IMR-90 (cell line): ENCODE results near the gene ROBO1. TPM values are rescaled to one million over a fixed set of nuclear protein-coding genes. Genes with fewer than 3 reads are reported as not detected.

Experiments used
- ATAC-seq: fragments of 200-7000 bp; cut with Tn5 transposase; 2 replicates; pipeline ENCODE4 v1.9.1; 2020; ENCODE audit warnings: low read depth, mild to moderate bottlenecking, moderate library complexity
- BruUV-seq: library from RNA; stranded (reverse); fragments of 400-500 nt; replicated peaks from 2 replicates; lab custom pipeline; 2021; lab: Mats Ljungman, UMichigan
- CTCF ChIA-PET: fragments of 300-600 bp; formaldehyde crosslinking; extraction: SDS; loops from one replicate; lab custom pipeline; 2021; ENCODE audit warnings: antibody characterized with exemption; lab: Yijun Ruan, JAX
- POLR2A ChIA-PET: fragments of 300-600 bp; sonication (Branson Sonifier 250); formaldehyde crosslinking; loops from one replicate; lab custom pipeline; 2022; ENCODE audit warnings: antibody characterized with exemption; ENCODE audit not compliant: unreplicated experiment; lab: Charles Lee
- DNase-seq: peaks from one replicate; pipeline ENCODE4 v3.0.0; 2013
- H2AFZ ChIP-seq: replicated peaks from 2 replicates; pipeline ENCODE3; 2013; ENCODE audit warnings: low read length, mild to moderate bottlenecking; ENCODE audit not compliant: poor library complexity
- H2AK5ac ChIP-seq: 2 replicates; pipeline ENCODE4 v1.6.1; 2013; ENCODE audit warnings: low read depth, low read length, inconsistent platforms
- H2AK9ac ChIP-seq: replicated peaks from 2 replicates; pipeline ENCODE3; 2013; ENCODE audit warnings: mild to moderate bottlenecking, low read depth, low read length, moderate library complexity; ENCODE audit not compliant: poor library complexity
- H2BK120ac ChIP-seq: 2 replicates; pipeline ENCODE4 v1.6.1; 2013; ENCODE audit warnings: low read depth, low read length, inconsistent platforms
- H2BK15ac ChIP-seq: 3 replicates; pipeline ENCODE4 v1.6.1; 2013; ENCODE audit warnings: low read depth, low read length, inconsistent platforms
- H2BK20ac ChIP-seq: 2 replicates; pipeline ENCODE4 v1.6.1; 2013; ENCODE audit warnings: low read depth, mild to moderate bottlenecking, inconsistent platforms, low read length, moderate library complexity
- H2BK5ac ChIP-seq: 2 replicates; pipeline ENCODE4 v1.6.1; 2013; ENCODE audit warnings: mild to moderate bottlenecking, low read depth, low read length, inconsistent platforms; ENCODE audit not compliant: poor library complexity, severe bottlenecking
- H3K14ac ChIP-seq: replicated peaks from 2 replicates; pipeline ENCODE4 v1.6.1; 2013; ENCODE audit warnings: low read depth, low read length, inconsistent platforms
- H3K18ac ChIP-seq: 2 replicates; pipeline ENCODE4 v1.6.1; 2013; ENCODE audit warnings: low read depth, low read length, control low read depth
- H3K23ac ChIP-seq: 2 replicates; pipeline ENCODE4 v1.6.1; 2013; ENCODE audit warnings: low read depth, low read length, inconsistent platforms
- H3K27ac ChIP-seq: 2 replicates; pipeline ENCODE4 v1.5.1; 2013; ENCODE audit warnings: mild to moderate bottlenecking, control low read depth, low read length; ENCODE audit not compliant: insufficient read depth
- H3K27me3 ChIP-seq: 2 replicates; pipeline ENCODE4 v1.6.1; 2013; ENCODE audit warnings: low read length; ENCODE audit not compliant: control insufficient read depth, insufficient read depth
- H3K36me3 ChIP-seq: 2 replicates; pipeline ENCODE4 v1.6.1; 2013; ENCODE audit warnings: low read length, mixed read lengths; ENCODE audit not compliant: control insufficient read depth, insufficient read depth
- H3K4ac ChIP-seq: 2 replicates; pipeline ENCODE4 v1.6.1; 2013; ENCODE audit warnings: low read depth, low read length, inconsistent platforms
- H3K4me1 ChIP-seq: 2 replicates; pipeline ENCODE4 v1.6.1; 2013; ENCODE audit warnings: low read length, mixed read lengths; ENCODE audit not compliant: control insufficient read depth, insufficient read depth
- H3K4me2 ChIP-seq: 2 replicates; pipeline ENCODE4 v1.6.1; 2013; ENCODE audit warnings: low read depth, mild to moderate bottlenecking, control low read depth, low read length, moderate library complexity
- H3K4me3 ChIP-seq: 2 replicates; pipeline ENCODE4 v1.5.1; 2013; ENCODE audit warnings: low read depth, mild to moderate bottlenecking, control low read depth, low read length, moderate library complexity; ENCODE audit not compliant: insufficient read depth
- H3K56ac ChIP-seq: 2 replicates; pipeline ENCODE4 v1.6.1; 2013; ENCODE audit warnings: low read length, inconsistent platforms; ENCODE audit not compliant: insufficient read depth; ENCODE audit errors: extremely low read depth
- H3K79me1 ChIP-seq, 2 experiments: 2 replicates each; pipeline ENCODE4 v1.6.1; 2013; ENCODE audit warnings: low read length in 2 of 2, inconsistent platforms in 1 of 2, low read depth in 1 of 2
- H3K9ac ChIP-seq: 2 replicates; pipeline ENCODE4 v1.6.1; 2013; ENCODE audit warnings: low read depth, low read length, control low read depth
- H3K9me1 ChIP-seq: 2 replicates; pipeline ENCODE4 v1.6.1; 2013; ENCODE audit warnings: low read length, inconsistent platforms; ENCODE audit not compliant: insufficient read depth
- H3K9me3 ChIP-seq: 2 replicates; pipeline ENCODE4 v1.6.1; 2013; ENCODE audit warnings: low read length; ENCODE audit not compliant: control insufficient read depth, insufficient read depth
- H4K20me1 ChIP-seq: 2 replicates; pipeline ENCODE4 v1.6.1; 2013; ENCODE audit warnings: low read length, inconsistent platforms; ENCODE audit not compliant: insufficient read depth
- H4K5ac ChIP-seq: 2 replicates; pipeline ENCODE4 v1.6.1; 2013; ENCODE audit warnings: mild to moderate bottlenecking, low read depth, low read length, control low read depth
- H4K8ac ChIP-seq, 2 experiments: 2 replicates each; pipeline ENCODE4 v1.6.1; 2013; ENCODE audit warnings: low read depth in 2 of 2, low read length in 2 of 2, control low read depth in 1 of 2, inconsistent platforms in 1 of 2
- H4K91ac ChIP-seq: 2 replicates; pipeline ENCODE4 v1.6.1; 2013; ENCODE audit warnings: low read depth, low read length, inconsistent platforms; ENCODE audit not compliant: insufficient read depth
- BHLHE40 ChIP-seq: fragments of 150-350 bp; IDR thresholded peaks from 2 replicates; pipeline ENCODE4 v1.6.1; 2016; ENCODE audit warnings: mild to moderate bottlenecking, low read depth, low read length
- CEBPB ChIP-seq: IDR thresholded peaks from 2 replicates; pipeline ENCODE4 v1.6.1; 2012; ENCODE audit warnings: low read depth, low read length, improper control_type of control experiment
- CHD1 ChIP-seq: IDR thresholded peaks from 2 replicates; pipeline ENCODE4 v1.6.1; 2012; ENCODE audit warnings: low read depth, low read length, improper control_type of control experiment
- CTCF ChIP-seq: conservative IDR thresholded peaks from 2 replicates; pipeline ENCODE4 v1.5.1; 2012; ENCODE audit warnings: mild to moderate bottlenecking, low read depth, low read length, improper control_type of control experiment
- ELK1 ChIP-seq: fragments of 150-350 bp; IDR thresholded peaks from 2 replicates; pipeline ENCODE4 v1.6.1; 2016; ENCODE audit warnings: low read depth, mild to moderate bottlenecking, low read length, moderate library complexity, borderline replicate concordance
- FOS ChIP-seq: fragments of 150-350 bp; IDR thresholded peaks from 2 replicates; pipeline ENCODE4 v1.6.1; 2016; ENCODE audit warnings: low read depth, low read length
- MAFK ChIP-seq: IDR thresholded peaks from 2 replicates; pipeline ENCODE4 v1.6.1; 2012; ENCODE audit warnings: low read depth, low read length, improper control_type of control experiment
- MAZ ChIP-seq: IDR thresholded peaks from 2 replicates; pipeline ENCODE4 v1.6.1; 2012; ENCODE audit warnings: low read depth, mild to moderate bottlenecking, low read length, improper control_type of control experiment, moderate library complexity, borderline replicate concordance
- MXI1 ChIP-seq: IDR thresholded peaks from 2 replicates; pipeline ENCODE4 v1.6.1; 2012; ENCODE audit warnings: low read depth, mild to moderate bottlenecking, low read length, moderate library complexity, borderline replicate concordance
- NFE2L2 ChIP-seq: fragments of 150-350 bp; IDR thresholded peaks from 2 replicates; pipeline ENCODE4 v1.6.1; 2016; ENCODE audit warnings: low read depth, mild to moderate bottlenecking, low read length
- POLR2A ChIP-seq: IDR thresholded peaks from 2 replicates; pipeline ENCODE4 v1.6.1; 2012; ENCODE audit warnings: mild to moderate bottlenecking, low read depth, low read length
- RAD21 ChIP-seq: IDR thresholded peaks from 2 replicates; pipeline ENCODE4 v1.6.1; 2012; ENCODE audit warnings: low read length, improper control_type of control experiment
- RCOR1 ChIP-seq: IDR thresholded peaks from 2 replicates; pipeline ENCODE4 v1.6.1; 2012; ENCODE audit warnings: mild to moderate bottlenecking, low read length, improper control_type of control experiment; ENCODE audit not compliant: insufficient replicate concordance
- RFX5 ChIP-seq: IDR thresholded peaks from 2 replicates; pipeline ENCODE4 v1.8.0; 2012; ENCODE audit warnings: low read depth, mild to moderate bottlenecking, low read length, moderate library complexity
- SMC3 ChIP-seq: fragments of 150-350 bp; IDR thresholded peaks from 2 replicates; pipeline ENCODE4 v1.6.1; 2016; ENCODE audit warnings: low read depth, mild to moderate bottlenecking, antibody characterized with exemption, low read length, moderate library complexity
- USF2 ChIP-seq: fragments of 150-350 bp; IDR thresholded peaks from 2 replicates; pipeline ENCODE4 v1.6.1; 2017; ENCODE audit warnings: mild to moderate bottlenecking, antibody characterized with exemption, low read length, low read depth
- WGBS, 2 experiments: methylation state at CpG; one replicate each; pipeline versions ENCODE4 v1.1.5 to v1.1.7; 2013; ENCODE audit warnings: missing lambda C conversion rate in 2 of 2; ENCODE audit not compliant: insufficient read length in 1 of 2; ENCODE audit errors: extremely low coverage in 2 of 2; 5-methylcytosine and 5-hydroxymethylcytosine counted together
- dilution Hi-C: fragments of 300-500 bp; cut with HindIII; formaldehyde crosslinking; loops from one replicate; pipeline ENCODE4 v1.14.3; 2018; ENCODE audit warnings: low sequenced_read_pairs; ENCODE audit not compliant: unreplicated experiment
- in situ Hi-C: fragments of 300-500 bp; cut with MboI; formaldehyde crosslinking; loops from 3 replicates; pipeline ENCODE4 v1.14.3; 2019; ENCODE audit warnings: low sequenced_read_pairs, inconsistent platforms, mixed read lengths
- intact Hi-C: fragments of 100-400 bp; cut with micrococcal nuclease; formaldehyde crosslinking; loops from 2 replicates; pipeline ENCODE4 v1.10.0; 2022
- polyA plus RNA-seq, 3 experiments: library from polyadenylated mRNA; depleted of rRNA; stranded (reverse); fragments of >200 nt; gene quantifications; 2 replicates each; pipeline ENCODE4 v1.2.3, GENCODE V29; 2012; ENCODE audit warnings: low replicate concordance in 1 of 3
- total RNA-seq: library from RNA; depleted of rRNA; stranded (reverse); fragments of >200 nt; gene quantifications from 2 replicates; pipeline ENCODE4 v1.2.3, GENCODE V29; 2012

The ROBO1 gene
- total and polyA plus RNA-seq, 2 of the 4 experiments (the other 2 are of a cell fraction), result 24.1 to 53.9 TPM

GRCh38 chr3:78889348-78889747 is 878.5 kb downstream of the ROBO1 start:
- Histone ChIP-seq H3K9me3 (no peaks in the 10 kb centered on the region), H3K14ac (no peak overlapping the region; the same call in 1 of the 2 replicates), H3K4me3 (no peak overlapping the region), H3K36me3 (no peaks in the 10 kb centered on the region), H2AK5ac (no peak overlapping the region), H2AK9ac (no peak overlapping the region), H3K27me3 (no peaks in the 10 kb centered on the region), H2BK5ac (no peak overlapping the region), H3K4me2 (no peak overlapping the region), H2BK120ac (0 out of 2 replicates have a peak overlapping the region, but pooled peaks have one; percentile 7), H4K91ac (peak overlapping the region; percentile 24; the same call in 1 of the 2 replicates), H3K9me1 (no peaks in the 10 kb centered on the region), H3K27ac (no peak overlapping the region), H3K79me1 (peaks cover 0 to 5% of the 10 kb centered on the region in 2 experiments; a peak in 3 of 4 replicates), H2BK20ac (no peak overlapping the region), H4K20me1 (0 out of 2 replicates have a peak, but pooled peaks cover 3% of the 10 kb centered on the region), H3K9ac (no peak overlapping the region), H3K4ac (peak overlapping the region; percentile 3; the same call in 1 of the 2 replicates), H4K5ac (no peak overlapping the region), H3K18ac (no peak overlapping the region), H2AFZ (no peak overlapping the region), H4K8ac (no peak overlapping the region), H3K4me1 (peaks cover 5% of the 10 kb centered on the region), H3K23ac (no peak overlapping the region), H2BK15ac (0 out of 3 replicates have a peak overlapping the region, but pooled peaks have one; percentile 24), H3K56ac (no peak overlapping the region)
- no peak for DNase-seq
- ChIA-PET CTCF (no interaction called here), POLR2A (no interaction called here)
- TF ChIP-seq CHD1, result no peak
- TF ChIP-seq SMC3, result no peak
- TF ChIP-seq USF2, result no peak
- TF ChIP-seq ELK1, result no peak
- no peak for TF ChIP-seq NFE2L2
- TF ChIP-seq POLR2A, result no peak
- no peak for TF ChIP-seq CTCF
- no peak for TF ChIP-seq RFX5
- TF ChIP-seq MAFK, result no peak
- no peak for TF ChIP-seq BHLHE40
- no peak for TF ChIP-seq RAD21
- no peak for TF ChIP-seq RCOR1
- TF ChIP-seq MXI1, result no peak
- no peak for TF ChIP-seq FOS
- TF ChIP-seq MAZ, result no peak
- TF ChIP-seq CEBPB, result no peak
- BruUV-seq, result no TSS peak
- no peak for ATAC-seq
- intact Hi-C loops, result loop anchor here (5.0 kb wide), 1 partner anchor 42 kb away; no protein-coding TSS in a partner anchor
- dilution Hi-C loops, result no loop called here
- in situ Hi-C loops, result no loop called here
- no CpG with 5 or more reads among the region's 4 CpGs for WGBS, 2 experiments
